ENCODE data around the gene TRAPPC10. TPM values are rescaled to one million over a fixed set of nuclear protein-coding genes. Genes with fewer than 3 reads are reported as not detected.

TRAPPC10 gene
- total RNA-seq, 3 donors from 2014 or later (not counting 1 experiment from before 2014, with no cell fraction given) = 187 to 232 (median 213) TPM

GRCh38 chr21:43984905-43985689 is 27.0 kb upstream of the TRAPPC10 start:
- H3K4me1 Mint-ChIP-seq = peaks cover 9 to 11% of the 10 kb centered on the region in 2 donors
- H3K36me3 Mint-ChIP-seq = no peaks in the 10 kb centered on the region
- Histone ChIP-seq H3K27me3 (ENCODE audit: control insufficient read depth, insufficient read depth, low read length) (no peaks in the 10 kb centered on the region), H3K4me3 (ENCODE audit: low read length) (no peak overlapping the region), H3K27ac (ENCODE audit: low read length) (no peak overlapping the region), H3K36me3 (ENCODE audit: control insufficient read depth, insufficient read depth, low read length) (peaks cover 4% of the 10 kb centered on the region), H3K4me1 (ENCODE audit: control insufficient read depth, insufficient read depth, low read length) (no peaks in the 10 kb centered on the region), H3K9me3 (ENCODE audit: control insufficient read depth, insufficient read depth, low read length) (no peaks in the 10 kb centered on the region)
- ATAC-seq = no peak
- peaks cover 0 to 2% of the 10 kb centered on the region in 2 donors for H3K27me3 Mint-ChIP-seq (ENCODE audit: low read depth in 2 of 2)
- no peaks in the 10 kb centered on the region for H3K9me3 Mint-ChIP-seq
- no peak for TF ChIP-seq CTCF (IDR thresholded peaks at IDR 0.05)
- intact Hi-C loops (cut with micrococcal nuclease) = no loop called here
- WGBS (ENCODE audit: insufficient coverage) = 91% methylated on average over 30 of the region's 31 CpGs
- no peak overlapping the region for H3K27ac Mint-ChIP-seq
- H3K4me3 Mint-ChIP-seq = no peak overlapping the region
- peak in 1 of 2 donors; percentile 21 for DNase-seq

- Histone ChIP-seq H3K9me3 (ENCODE audit: control insufficient read depth, insufficient read depth, low read length) (no peaks in the 10 kb centered on the region), H3K27ac (ENCODE audit: low read length) (no peak overlapping the region), H3K4me3 (ENCODE audit: low read length) (no peak overlapping the region), H3K27me3 (ENCODE audit: control insufficient read depth, insufficient read depth, low read length) (no peaks in the 10 kb centered on the region), H3K4me1 (ENCODE audit: control insufficient read depth, insufficient read depth, low read length) (no peaks in the 10 kb centered on the region), H3K36me3 (ENCODE audit: control insufficient read depth, insufficient read depth, low read length) (peaks cover 4% of the 10 kb centered on the region)
- H3K9me3 Mint-ChIP-seq = no peaks in the 10 kb centered on the region
- H3K27me3 Mint-ChIP-seq (ENCODE audit: low read depth in 2 of 2) = peaks cover 0 to 2% of the 10 kb centered on the region in 2 donors
- DNase-seq (no peak), ATAC-seq (no peak)
- peaks cover 9 to 11% of the 10 kb centered on the region in 2 donors for H3K4me1 Mint-ChIP-seq
- intact Hi-C loops (cut with micrococcal nuclease) = no loop called here
- 31% methylated on average over 22 of the region's 22 CpGs for WGBS (ENCODE audit: insufficient coverage)
- H3K4me3 Mint-ChIP-seq = no peak overlapping the region
- no peak for TF ChIP-seq CTCF (IDR thresholded peaks at IDR 0.05)
- H3K27ac Mint-ChIP-seq = no peak overlapping the region
- no peaks in the 10 kb centered on the region for H3K36me3 Mint-ChIP-seq
These were observed 26.3 kb upstream of the TRAPPC10 start for GRCh38 chr21:43985690-43986251.

DNA sequence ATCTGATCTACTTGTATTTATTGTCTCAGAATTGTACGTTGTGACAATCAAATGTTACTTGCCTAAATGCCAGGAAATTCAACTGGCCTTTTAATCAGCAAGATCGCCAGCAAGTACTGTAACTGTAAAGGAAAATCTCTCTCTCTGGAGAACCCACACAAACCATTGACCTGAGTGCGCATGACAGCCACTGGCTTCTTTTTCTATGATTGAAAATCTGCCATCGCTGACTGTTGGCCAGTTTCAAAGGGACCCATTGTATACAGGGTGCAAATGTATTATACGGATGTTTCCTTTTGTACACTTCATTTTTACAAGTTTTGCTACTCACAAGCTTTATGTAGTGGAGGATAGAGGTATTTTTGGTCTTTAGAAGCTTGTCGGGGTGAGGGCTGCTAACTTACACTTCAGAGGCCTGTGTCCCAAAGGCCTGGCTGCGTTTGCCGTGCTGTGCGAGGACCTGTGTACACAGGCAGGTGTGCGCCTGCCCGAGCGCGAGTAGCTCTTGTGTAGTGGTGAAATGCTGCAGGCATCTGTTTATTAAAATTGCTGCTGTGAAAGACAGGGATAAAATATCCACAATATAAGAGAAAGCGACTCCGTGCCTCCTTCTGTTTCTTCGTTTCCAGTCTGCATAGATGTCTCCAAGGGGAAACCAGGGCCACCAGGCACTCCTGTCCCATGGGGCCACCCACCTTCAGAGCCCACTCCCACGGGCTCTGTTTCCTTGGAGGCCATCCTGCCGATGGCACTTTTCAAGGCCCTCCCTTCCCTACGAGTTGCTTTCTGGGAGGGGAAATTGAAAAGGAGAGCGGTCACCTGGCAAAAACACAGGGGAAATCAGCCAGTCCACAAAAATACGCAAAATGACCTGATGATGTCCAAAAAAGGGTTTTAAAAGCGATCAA is 25.3 kb upstream of the TRAPPC10 start:
- Histone ChIP-seq H3K27ac (ENCODE audit: low read length) (no peak overlapping the region), H3K36me3 (ENCODE audit: control insufficient read depth, insufficient read depth, low read length) (no peaks in the 10 kb centered on the region), H3K4me1 (ENCODE audit: control insufficient read depth, insufficient read depth, low read length) (no peaks in the 10 kb centered on the region), H3K9me3 (ENCODE audit: control insufficient read depth, insufficient read depth, low read length) (no peaks in the 10 kb centered on the region), H3K4me3 (ENCODE audit: low read length) (no peak overlapping the region), H3K27me3 (ENCODE audit: control insufficient read depth, insufficient read depth, low read length) (no peaks in the 10 kb centered on the region)
- Mint-ChIP-seq H3K9me3 (no peaks in the 10 kb centered on the region), H3K36me3 (no peaks in the 10 kb centered on the region), H3K27me3 (ENCODE audit: low read depth in 2 of 2) (peaks cover 0 to 2% of the 10 kb centered on the region in 2 donors), H3K4me1 (peaks cover 9 to 11% of the 10 kb centered on the region in 2 donors), H3K27ac (no peak overlapping the region), H3K4me3 (no peak overlapping the region)
- no peak for TF ChIP-seq CTCF (IDR thresholded peaks at IDR 0.05)
- no peak for ATAC-seq
- 91% methylated on average over 22 of the region's 22 CpGs for WGBS (ENCODE audit: insufficient coverage)
- intact Hi-C loops (cut with micrococcal nuclease) = no loop called here
- DNase-seq = no peak
